ENCODE results near the gene SCUBE1.
A peak's percentile ranks its signal among the peaks of the same experiment; 100 is the strongest.

The SCUBE1 gene

DNA sequence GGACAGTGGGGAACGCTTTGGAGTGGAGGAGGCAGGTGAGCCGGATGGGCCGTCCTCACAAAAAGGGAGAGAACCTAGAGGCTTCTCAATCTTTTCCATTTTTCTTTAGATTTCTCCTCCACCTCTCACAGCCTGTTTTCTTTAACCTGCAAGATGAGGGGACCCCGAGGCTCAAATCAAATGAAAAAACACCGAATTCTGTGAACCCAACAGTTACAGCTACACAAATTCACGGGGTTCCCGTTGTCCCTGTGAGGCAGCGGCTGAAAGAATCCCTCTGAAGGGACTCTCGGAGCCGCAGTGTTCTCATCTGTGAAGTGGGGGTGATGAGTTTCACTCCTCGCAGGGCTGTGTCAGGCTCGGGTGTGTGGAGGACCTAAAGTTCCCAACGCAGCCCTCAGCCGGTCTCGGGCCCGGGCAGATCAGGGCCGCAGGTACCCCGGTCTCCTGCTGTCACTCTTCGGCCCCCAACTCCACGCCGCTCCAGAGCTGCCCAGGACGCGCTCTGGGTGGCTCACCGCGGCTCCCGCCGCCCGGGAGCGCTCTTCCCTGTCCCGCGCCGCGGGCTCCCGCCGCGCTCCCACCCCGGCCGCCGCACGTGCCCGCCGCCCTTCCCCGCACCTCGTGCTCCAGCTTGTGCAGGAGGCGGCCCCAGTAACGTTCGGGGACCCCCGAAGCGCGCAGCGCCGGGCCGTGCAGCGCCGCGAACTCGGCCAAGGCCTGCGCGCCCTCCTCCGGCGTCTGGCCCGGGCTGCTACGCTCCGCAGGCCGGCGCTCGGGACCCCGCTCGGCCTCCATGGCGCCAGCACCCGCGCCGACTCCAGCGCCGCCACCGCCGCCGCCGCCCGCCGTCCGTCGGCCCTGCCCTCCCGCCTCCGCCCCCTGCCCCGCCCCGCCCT lies 156.7 kb downstream of the SCUBE1 start, which contains the start of gene TTLL12:
Gene TTLL12, minus strand, starts transcription at position 863 of the 899 bp plus-strand sequence. Its CDS starts 65 bp downstream, at position 798.
- Mint-ChIP-seq H3K27me3 (ENCODE audit: low read depth, poor library complexity) (peaks cover 14% of the 10 kb centered on the region), H3K4me1 (peaks cover 25% of the 10 kb centered on the region), H3K27ac (no peak within 1 kb of the TSS), H3K4me3 (peak within 1 kb of the TSS; percentile 76), H3K9me3 (peaks cover 15% of the 10 kb centered on the region), H3K36me3 (ENCODE audit: low read depth) (peaks cover 15% of the 10 kb centered on the region)
- peak; percentile 81 for DNase-seq
- TF ChIP-seq, protein P1, sequence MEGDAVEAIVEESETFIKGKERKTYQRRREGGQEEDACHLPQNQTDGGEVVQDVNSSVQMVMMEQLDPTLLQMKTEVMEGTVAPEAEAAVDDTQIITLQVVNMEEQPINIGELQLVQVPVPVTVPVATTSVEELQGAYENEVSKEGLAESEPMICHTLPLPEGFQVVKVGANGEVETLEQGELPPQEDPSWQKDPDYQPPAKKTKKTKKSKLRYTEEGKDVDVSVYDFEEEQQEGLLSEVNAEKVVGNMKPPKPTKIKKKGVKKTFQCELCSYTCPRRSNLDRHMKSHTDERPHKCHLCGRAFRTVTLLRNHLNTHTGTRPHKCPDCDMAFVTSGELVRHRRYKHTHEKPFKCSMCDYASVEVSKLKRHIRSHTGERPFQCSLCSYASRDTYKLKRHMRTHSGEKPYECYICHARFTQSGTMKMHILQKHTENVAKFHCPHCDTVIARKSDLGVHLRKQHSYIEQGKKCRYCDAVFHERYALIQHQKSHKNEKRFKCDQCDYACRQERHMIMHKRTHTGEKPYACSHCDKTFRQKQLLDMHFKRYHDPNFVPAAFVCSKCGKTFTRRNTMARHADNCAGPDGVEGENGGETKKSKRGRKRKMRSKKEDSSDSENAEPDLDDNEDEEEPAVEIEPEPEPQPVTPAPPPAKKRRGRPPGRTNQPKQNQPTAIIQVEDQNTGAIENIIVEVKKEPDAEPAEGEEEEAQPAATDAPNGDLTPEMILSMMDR (IDR thresholded peaks at IDR 0.05) = no peak

- Mint-ChIP-seq H3K27ac (no peak overlapping the region), H3K9me3 (peaks cover 9% of the 10 kb centered on the region), H3K4me3 (peak overlapping the region; percentile 76), H3K4me1 (peaks cover 25% of the 10 kb centered on the region), H3K36me3 (ENCODE audit: low read depth) (peaks cover 20% of the 10 kb centered on the region), H3K27me3 (ENCODE audit: low read depth, poor library complexity) (peaks cover 10% of the 10 kb centered on the region)
- TF ChIP-seq, protein P1 (IDR thresholded peaks at IDR 0.05) = no peak
- peak; percentile 30 for DNase-seq
Observed at GRCh38 chr22:43185860-43186261, 157.3 kb downstream of the SCUBE1 start.

GRCh38 chr22:43183496-43184277 lies 159.5 kb downstream of the SCUBE1 start:
- TF ChIP-seq, protein P1 (IDR thresholded peaks at IDR 0.05) = no peak
- Mint-ChIP-seq H3K27me3 (ENCODE audit: low read depth, poor library complexity) (no peaks in the 10 kb centered on the region), H3K36me3 (ENCODE audit: low read depth) (peaks cover 41% of the 10 kb centered on the region), H3K9me3 (no peaks in the 10 kb centered on the region), H3K27ac (no peak overlapping the region), H3K4me3 (no peak overlapping the region), H3K4me1 (peaks cover 25% of the 10 kb centered on the region)
- no peak for DNase-seq

DNA sequence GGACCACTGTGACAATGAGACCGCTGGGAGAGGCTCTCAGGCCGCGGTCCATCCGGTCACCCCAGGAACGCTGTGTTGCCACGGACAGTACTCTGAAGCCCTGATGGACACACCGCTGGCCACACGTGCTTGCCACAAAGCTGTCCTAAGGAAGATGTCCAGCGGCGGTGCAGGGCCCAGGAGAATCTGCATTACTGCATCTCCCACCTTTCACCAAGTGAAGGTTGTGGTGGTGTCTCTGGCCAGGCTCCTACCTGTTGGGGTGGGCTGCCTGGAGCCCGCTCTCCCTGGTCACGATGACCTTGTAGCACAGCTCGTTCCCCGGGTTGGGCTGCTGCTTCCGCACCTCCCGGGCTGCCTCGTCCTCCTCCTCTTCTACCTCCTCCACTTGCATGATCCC lies 160.4 kb downstream of the SCUBE1 start:
- Mint-ChIP-seq H3K4me1 (peaks cover 25% of the 10 kb centered on the region), H3K36me3 (ENCODE audit: low read depth) (peaks cover 50% of the 10 kb centered on the region), H3K9me3 (no peaks in the 10 kb centered on the region), H3K27ac (peak overlapping the region; percentile 51), H3K4me3 (no peak overlapping the region), H3K27me3 (ENCODE audit: low read depth, poor library complexity) (no peaks in the 10 kb centered on the region)
- no peak for DNase-seq
- TF ChIP-seq, protein P1 (IDR thresholded peaks at IDR 0.05) = no peak

GRCh38 chr22:43182118-43182517 lies 161.1 kb downstream of the SCUBE1 start:
- Mint-ChIP-seq H3K4me3 (no peak overlapping the region), H3K4me1 (peaks cover 25% of the 10 kb centered on the region)

More at GRCh38 chr22:43182118-43182517, 161.1 kb downstream of the SCUBE1 start:
- Mint-ChIP-seq H3K27me3 (ENCODE audit: low read depth, poor library complexity) (no peaks in the 10 kb centered on the region), H3K36me3 (ENCODE audit: low read depth) (peaks cover 56% of the 10 kb centered on the region), H3K9me3 (no peaks in the 10 kb centered on the region), H3K27ac (no peak overlapping the region)
- DNase-seq = no peak
- TF ChIP-seq, protein P1 (IDR thresholded peaks at IDR 0.05) = no peak

Data from nephron progenitor cell (in vitro differentiated cells).